Stimulated activated naive CD8-positive, alpha-beta T cell treated with anti-CD3 and anti-CD28 coated beads, Interleukin-15, Interleukin-2, amounts not matched to agents 100 ng/mL and 50 ng/mL, for 24 hours (primary cell): ENCODE measurements around the gene NECTIN4.

Experiments
- H3K27ac Mint-ChIP-seq: one replicate; pipeline ENCODE4 v1.8.0; 2021; ENCODE audit warnings: mild to moderate bottlenecking, mixed read lengths
- H3K27me3 Mint-ChIP-seq: one replicate; pipeline ENCODE4 v1.8.0; 2021; ENCODE audit warnings: mixed read lengths
- H3K36me3 Mint-ChIP-seq: one replicate; pipeline ENCODE4 v1.8.0; 2021; ENCODE audit warnings: low read depth, mixed read lengths
- H3K4me1 Mint-ChIP-seq: one replicate; pipeline ENCODE4 v1.8.0; 2021; ENCODE audit warnings: low read depth, mixed read lengths
- H3K4me3 Mint-ChIP-seq: one replicate; pipeline ENCODE4 v1.8.0; 2021; ENCODE audit warnings: mild to moderate bottlenecking, mixed read lengths
- H3K9me3 Mint-ChIP-seq: one replicate; pipeline ENCODE4 v1.8.0; 2021; ENCODE audit warnings: mixed read lengths

The NECTIN4 gene

GRCh38 chr1:161080441-161081405, 8.6 kb downstream of the NECTIN4 start:
- no peak overlapping the region for H3K27ac Mint-ChIP-seq
- no peaks in the 10 kb centered on the region for H3K36me3 Mint-ChIP-seq
- H3K9me3 Mint-ChIP-seq: no peaks in the 10 kb centered on the region
- H3K4me3 Mint-ChIP-seq: no peak overlapping the region
- no peaks in the 10 kb centered on the region for H3K27me3 Mint-ChIP-seq
- H3K4me1 Mint-ChIP-seq: peaks cover 7% of the 10 kb centered on the region

GRCh38 chr1:161079436-161080110, 9.8 kb downstream of the NECTIN4 start:
- Mint-ChIP-seq H3K4me3 (no peak overlapping the region), H3K9me3 (no peaks in the 10 kb centered on the region), H3K27me3 (no peaks in the 10 kb centered on the region), H3K36me3 (no peaks in the 10 kb centered on the region), H3K27ac (no peak overlapping the region), H3K4me1 (peaks cover 7% of the 10 kb centered on the region)

- peaks cover 7% of the 10 kb centered on the region for H3K4me1 Mint-ChIP-seq
- H3K4me3 Mint-ChIP-seq: no peak overlapping the region
- H3K27ac Mint-ChIP-seq: no peak overlapping the region
- H3K36me3 Mint-ChIP-seq: no peaks in the 10 kb centered on the region
- no peaks in the 10 kb centered on the region for H3K27me3 Mint-ChIP-seq
- H3K9me3 Mint-ChIP-seq: no peaks in the 10 kb centered on the region
Measured at GRCh38 chr1:161077426-161077825, 11.9 kb downstream of the NECTIN4 start.

- Mint-ChIP-seq H3K9me3 (no peaks in the 10 kb centered on the region), H3K27ac (no peak overlapping the region), H3K27me3 (no peaks in the 10 kb centered on the region), H3K4me3 (no peak overlapping the region), H3K36me3 (no peaks in the 10 kb centered on the region), H3K4me1 (peaks cover 17% of the 10 kb centered on the region)
Measured at GRCh38 chr1:161076410-161076809, 12.9 kb downstream of the NECTIN4 start.

- Mint-ChIP-seq H3K4me3 (no peak overlapping the region), H3K27ac (no peak overlapping the region), H3K27me3 (no peaks in the 10 kb centered on the region), H3K36me3 (no peaks in the 10 kb centered on the region), H3K9me3 (no peaks in the 10 kb centered on the region), H3K4me1 (peaks cover 26% of the 10 kb centered on the region)
Measured at GRCh38 chr1:161074676-161075368, 14.5 kb downstream of the NECTIN4 start.

- Mint-ChIP-seq H3K4me1 (peaks cover 26% of the 10 kb centered on the region), H3K27me3 (no peaks in the 10 kb centered on the region), H3K4me3 (no peak overlapping the region), H3K9me3 (no peaks in the 10 kb centered on the region), H3K27ac (no peak overlapping the region), H3K36me3 (peaks cover 10% of the 10 kb centered on the region)
Measured at GRCh38 chr1:161073474-161074121, 15.8 kb downstream of the NECTIN4 start.

- no peak overlapping the region for H3K4me3 Mint-ChIP-seq
- H3K4me1 Mint-ChIP-seq: peaks cover 31% of the 10 kb centered on the region
- no peaks in the 10 kb centered on the region for H3K27me3 Mint-ChIP-seq
- H3K27ac Mint-ChIP-seq: no peak overlapping the region
- no peaks in the 10 kb centered on the region for H3K9me3 Mint-ChIP-seq
- H3K36me3 Mint-ChIP-seq: peaks cover 13% of the 10 kb centered on the region
Measured at GRCh38 chr1:161072751-161073449, 16.5 kb downstream of the NECTIN4 start.

- Mint-ChIP-seq H3K27me3 (no peaks in the 10 kb centered on the region), H3K27ac (peak overlapping the region; percentile 19), H3K9me3 (no peaks in the 10 kb centered on the region), H3K4me1 (peaks cover 41% of the 10 kb centered on the region), H3K36me3 (peaks cover 23% of the 10 kb centered on the region), H3K4me3 (no peak overlapping the region)
Measured at GRCh38 chr1:161071886-161072371, 17.4 kb downstream of the NECTIN4 start.

- Mint-ChIP-seq H3K4me3 (no peak overlapping the region), H3K4me1 (peaks cover 51% of the 10 kb centered on the region), H3K9me3 (no peaks in the 10 kb centered on the region), H3K27me3 (no peaks in the 10 kb centered on the region), H3K27ac (peak overlapping the region; percentile 99), H3K36me3 (peaks cover 32% of the 10 kb centered on the region)
Measured at GRCh38 chr1:161070761-161071160, 18.6 kb downstream of the NECTIN4 start.

GRCh38 chr1:161069731-161070270, 19.6 kb downstream of the NECTIN4 start, which contains the start of gene ARHGAP30:
Gene ARHGAP30, minus strand, starts transcription at chr1:161069891. Its CDS starts 267 bp downstream, at chr1:161069624.
- peaks cover 60% of the 10 kb centered on the region for H3K4me1 Mint-ChIP-seq

GRCh38 chr1:161069241-161069640, 20.1 kb downstream of the NECTIN4 start:
- peak overlapping the region; percentile 99 for H3K27ac Mint-ChIP-seq
- H3K4me1 Mint-ChIP-seq: peaks cover 65% of the 10 kb centered on the region
- H3K27me3 Mint-ChIP-seq: no peaks in the 10 kb centered on the region
- no peaks in the 10 kb centered on the region for H3K9me3 Mint-ChIP-seq
- peaks cover 37% of the 10 kb centered on the region for H3K36me3 Mint-ChIP-seq
- H3K4me3 Mint-ChIP-seq: peak overlapping the region; percentile 100

More at GRCh38 chr1:161069731-161070270, 19.6 kb downstream of the NECTIN4 start, which contains the start of gene ARHGAP30:
- Mint-ChIP-seq H3K36me3 (peaks cover 32% of the 10 kb centered on the region), H3K27me3 (no peaks in the 10 kb centered on the region), H3K27ac (peak within 1 kb of the TSS; percentile 99), H3K9me3 (no peaks in the 10 kb centered on the region), H3K4me3 (peak within 1 kb of the TSS; percentile 100)

GRCh38 chr1:161068306-161069234, 20.8 kb downstream of the NECTIN4 start:
- H3K36me3 Mint-ChIP-seq: peaks cover 42% of the 10 kb centered on the region
- no peaks in the 10 kb centered on the region for H3K9me3 Mint-ChIP-seq
- H3K4me3 Mint-ChIP-seq: peak overlapping the region; percentile 100
- H3K27ac Mint-ChIP-seq: peak overlapping the region; percentile 99
- no peaks in the 10 kb centered on the region for H3K27me3 Mint-ChIP-seq
- peaks cover 72% of the 10 kb centered on the region for H3K4me1 Mint-ChIP-seq

GRCh38 chr1:161066694-161067093, 22.7 kb downstream of the NECTIN4 start:
- Mint-ChIP-seq H3K36me3 (peaks cover 56% of the 10 kb centered on the region), H3K27ac (peak overlapping the region; percentile 99), H3K9me3 (no peaks in the 10 kb centered on the region), H3K4me1 (peaks cover 81% of the 10 kb centered on the region), H3K27me3 (no peaks in the 10 kb centered on the region), H3K4me3 (peak overlapping the region; percentile 100)
